Left lung (tissue), 10 donors: Measurements from ENCODE around the gene ASXL2. TPM values are rescaled to one million over a fixed set of nuclear protein-coding genes. Genes with fewer than 3 reads are reported as not detected.
"Not testable (repeated sequence)": the region's sequence is repeated elsewhere in the genome, so short reads cannot be mapped to it uniquely, and the experiment has no call there.

Source experiments
- ATAC-seq: fragments of 200-7000 bp; cut with Tn5 transposase; one replicate; pipeline ENCODE4 v1.9.1; 2020; ENCODE audit warnings: moderate library complexity
- DNase-seq, 4 donors: peaks; one replicate each; pipeline ENCODE4 v3.0.0-alpha.2; 2013 to 2020
- H3K27ac ChIP-seq, 2 donors: fragments of 200-600 bp; sonication (generic) in 1 of 2; one replicate each; pipeline versions ENCODE4 v1.5.0 to v1.8.0; 2020 to 2021
- H3K27me3 ChIP-seq, 2 donors: fragments of 200-600 bp; sonication (generic) in 1 of 2; one replicate each; pipeline versions ENCODE4 v1.5.0 to v1.8.0; 2020 to 2021
- H3K36me3 ChIP-seq, 2 donors: fragments of 200-600 bp; sonication (generic) in 1 of 2; one replicate each; pipeline versions ENCODE4 v1.5.0 to v1.8.0; 2020 to 2021
- H3K4me1 ChIP-seq, 2 donors: fragments of 200-600 bp; one replicate each; pipeline ENCODE4 v1.8.0; 2021
- H3K4me3 ChIP-seq, 2 donors: fragments of 200-600 bp; sonication (generic) in 1 of 2; one replicate each; pipeline versions ENCODE4 v1.5.0 to v1.8.0; 2020 to 2021; ENCODE audit warnings: mild to moderate bottlenecking in 1 of 2
- H3K9me3 ChIP-seq, 2 donors: fragments of 200-600 bp; sonication (generic) in 1 of 2; one replicate each; pipeline versions ENCODE4 v1.5.0 to v1.8.0; 2020 to 2021
- intact Hi-C, 2 donors: fragments of 100-400 bp; cut with DNase I; formaldehyde crosslinking; loops; one replicate each; pipeline versions ENCODE4 v1.11.2 to v1.14.2; 2022
- polyA plus RNA-seq, 6 donors: library from polyadenylated mRNA; unstranded; fragments of 120-200 nt; gene quantifications; one replicate each; pipeline ENCODE4 v1.2.1, GENCODE V29; 2013; ENCODE audit not compliant: insufficient read length in 6 of 6
- total RNA-seq, 2 donors: library from RNA; stranded (reverse); fragmentation: NEBNext Ultra II Directional; extraction: Animal tissue kit (Norgen Biotek cat#: 25700); gene quantifications; one replicate each; pipeline ENCODE4 v1.2.1, GENCODE V29; 2021
- TF ChIP-seq, protein P1 (sequence below), 2 donors: fragments of 200-600 bp; sonication (generic) in 1 of 2; IDR thresholded peaks; one replicate each; pipeline versions ENCODE4 v1.5.0 to v1.8.0; 2021; ENCODE audit warnings: antibody characterized with exemption in 2 of 2
- donor health status: DM: no; HTN: yes; CAD: no.
- donor health status: DM: no; HTN: no; CAD: no.

The ASXL2 gene
- total and polyA plus RNA-seq, 8 donors, result 17.7 to 33.4 (median 19.4) TPM

GRCh38 chr2:25833566-25833965 lies 44.7 kb downstream of the ASXL2 start:
- Histone ChIP-seq H3K4me1 (peaks cover 0 to 13% of the 10 kb centered on the region in 2 donors), H3K4me3 (no peak overlapping the region), H3K36me3 (peaks cover 0 to 19% of the 10 kb centered on the region in 2 donors), H3K9me3 (peaks cover 0 to 11% of the 10 kb centered on the region in 2 donors), H3K27ac (no peak overlapping the region), H3K27me3 (no peaks in the 10 kb centered on the region)
- intact Hi-C loops, result no loop called here
- DNase-seq, result no peak
- no peak for ATAC-seq
- TF ChIP-seq, protein P1, sequence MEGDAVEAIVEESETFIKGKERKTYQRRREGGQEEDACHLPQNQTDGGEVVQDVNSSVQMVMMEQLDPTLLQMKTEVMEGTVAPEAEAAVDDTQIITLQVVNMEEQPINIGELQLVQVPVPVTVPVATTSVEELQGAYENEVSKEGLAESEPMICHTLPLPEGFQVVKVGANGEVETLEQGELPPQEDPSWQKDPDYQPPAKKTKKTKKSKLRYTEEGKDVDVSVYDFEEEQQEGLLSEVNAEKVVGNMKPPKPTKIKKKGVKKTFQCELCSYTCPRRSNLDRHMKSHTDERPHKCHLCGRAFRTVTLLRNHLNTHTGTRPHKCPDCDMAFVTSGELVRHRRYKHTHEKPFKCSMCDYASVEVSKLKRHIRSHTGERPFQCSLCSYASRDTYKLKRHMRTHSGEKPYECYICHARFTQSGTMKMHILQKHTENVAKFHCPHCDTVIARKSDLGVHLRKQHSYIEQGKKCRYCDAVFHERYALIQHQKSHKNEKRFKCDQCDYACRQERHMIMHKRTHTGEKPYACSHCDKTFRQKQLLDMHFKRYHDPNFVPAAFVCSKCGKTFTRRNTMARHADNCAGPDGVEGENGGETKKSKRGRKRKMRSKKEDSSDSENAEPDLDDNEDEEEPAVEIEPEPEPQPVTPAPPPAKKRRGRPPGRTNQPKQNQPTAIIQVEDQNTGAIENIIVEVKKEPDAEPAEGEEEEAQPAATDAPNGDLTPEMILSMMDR (IDR thresholded peaks at IDR 0.05), result no peak

DNA sequence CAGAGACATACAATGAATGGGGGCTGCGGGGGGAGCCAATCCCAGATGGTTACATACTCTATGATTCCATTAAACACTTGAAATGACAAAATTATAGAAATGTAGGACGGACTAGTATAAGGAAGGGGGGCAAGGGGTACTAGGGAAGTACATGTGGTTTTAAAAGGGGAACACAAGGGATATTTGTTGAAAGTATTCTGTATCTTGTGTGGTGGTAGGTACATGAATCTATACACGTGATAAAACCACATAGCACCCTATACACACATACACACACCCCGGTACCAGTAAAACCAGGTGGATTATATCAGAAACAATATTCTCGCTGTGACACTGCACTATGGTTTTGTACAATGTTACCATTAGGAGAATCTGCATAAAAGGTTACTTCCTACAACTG lies 45.4 kb downstream of the ASXL2 start:
- Histone ChIP-seq H3K27me3 (no peaks in the 10 kb centered on the region), H3K36me3 (peaks cover 0 to 19% of the 10 kb centered on the region in 2 donors), H3K4me1 (peaks cover 0 to 13% of the 10 kb centered on the region in 2 donors), H3K27ac (no peak overlapping the region), H3K9me3 (peaks cover 0 to 11% of the 10 kb centered on the region in 2 donors), H3K4me3 (no peak overlapping the region)
- ATAC-seq (no peak), DNase-seq (no peak)
- TF ChIP-seq, protein P1 (IDR thresholded peaks at IDR 0.05), result no peak
- intact Hi-C loops, result no loop called here

GRCh38 chr2:25831746-25832449 lies 46.4 kb downstream of the ASXL2 start:
- TF ChIP-seq, protein P1 (IDR thresholded peaks at IDR 0.05), result no peak
- no peaks in the 10 kb centered on the region for H3K27me3 ChIP-seq
- ATAC-seq (no peak), DNase-seq (no peak)
- peaks cover 0 to 13% of the 10 kb centered on the region in 2 donors for H3K4me1 ChIP-seq
- no peak overlapping the region for H3K4me3 ChIP-seq
- H3K27ac ChIP-seq, result no peak overlapping the region
- H3K9me3 ChIP-seq, result peaks cover 0 to 11% of the 10 kb centered on the region in 2 donors
- intact Hi-C loops, result no loop called here
- H3K36me3 ChIP-seq, result peaks cover 0 to 14% of the 10 kb centered on the region in 2 donors

- no peaks in the 10 kb centered on the region for H3K27me3 ChIP-seq
- H3K36me3 ChIP-seq, result peaks cover 0 to 14% of the 10 kb centered on the region in 2 donors
- no peak overlapping the region for H3K4me3 ChIP-seq
- TF ChIP-seq, protein P1 (IDR thresholded peaks at IDR 0.05), result no peak
- ATAC-seq, result no peak
- intact Hi-C loops, result no loop called here
- peaks cover 0 to 11% of the 10 kb centered on the region in 2 donors for H3K9me3 ChIP-seq
- no peak for DNase-seq
- peaks cover 0 to 15% of the 10 kb centered on the region in 2 donors for H3K4me1 ChIP-seq
- no peak overlapping the region for H3K27ac ChIP-seq
These were observed 48.5 kb downstream of the ASXL2 start for GRCh38 chr2:25829828-25830227.

DNA sequence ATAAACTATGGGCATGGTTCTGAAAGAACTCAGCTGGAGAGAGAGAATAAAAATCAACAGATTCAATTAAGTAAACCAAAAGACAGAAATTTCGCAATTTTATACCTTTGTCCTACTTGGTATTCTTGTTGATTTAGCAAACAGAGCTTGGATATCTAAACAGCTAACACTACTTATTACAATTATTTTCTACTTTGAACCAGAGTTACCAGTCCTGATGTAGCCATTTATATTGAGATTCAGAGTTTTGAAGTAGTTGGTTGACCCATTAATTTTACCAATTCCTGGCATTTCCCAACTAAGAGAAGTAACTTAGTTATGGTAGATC lies 48.9 kb downstream of the ASXL2 start:
- H3K4me1 ChIP-seq, result peaks cover 0 to 15% of the 10 kb centered on the region in 2 donors
- H3K9me3 ChIP-seq, result peaks cover 0 to 11% of the 10 kb centered on the region in 2 donors
- intact Hi-C loops, result no loop called here
- ATAC-seq (peak; percentile 21), DNase-seq (no peak)
- no peak overlapping the region for H3K4me3 ChIP-seq
- TF ChIP-seq, protein P1 (IDR thresholded peaks at IDR 0.05), result no peak
- H3K27ac ChIP-seq, result no peak overlapping the region
- no peaks in the 10 kb centered on the region for H3K27me3 ChIP-seq
- peaks cover 0 to 14% of the 10 kb centered on the region in 2 donors for H3K36me3 ChIP-seq

GRCh38 chr2:25828532-25829376 lies 49.5 kb downstream of the ASXL2 start:
- intact Hi-C loops, DNase-seq, ATAC-seq, H3K4me3 ChIP-seq, H3K27ac ChIP-seq, H3K27me3 ChIP-seq: not testable (repeated sequence)
- Histone ChIP-seq H3K9me3 (peaks cover 0 to 11% of the 10 kb centered on the region in 2 donors), H3K36me3 (peaks cover 0 to 12% of the 10 kb centered on the region in 2 donors), H3K4me1 (peaks cover 0 to 15% of the 10 kb centered on the region in 2 donors)
